GM10248 (cell line): Measurements from ENCODE around the gene ABHD5.

Source experiments
- CTCF ChIA-PET: fragments of 300-600 bp; sonication (Branson Sonifier 250); formaldehyde crosslinking; extraction: SDS; loops from one replicate; lab custom pipeline; 2021; ENCODE audit warnings: antibody characterized with exemption; lab: Yijun Ruan, JAX
- POLR2A ChIA-PET: fragments of 350-650 bp; sonication (Branson Sonifier 250); formaldehyde crosslinking; extraction: SDS; loops from one replicate; lab custom pipeline; 2020; ENCODE audit warnings: antibody characterized with exemption; lab: Yijun Ruan, JAX
- DNase-seq: peaks from one replicate; pipeline ENCODE4 v3.0.0; 2012; ENCODE audit errors: extremely low spot score
- TF ChIP-seq, protein P1 (sequence below): IDR thresholded peaks from 2 replicates; pipeline ENCODE4 v1.5.1; 2012; ENCODE audit warnings: mild to moderate bottlenecking, low read depth; ENCODE audit errors: extremely low read depth, missing control alignments, control extremely low read depth

Gene ABHD5

GRCh38 chr3:43686700-43687498 lies 3.8 kb upstream of the ABHD5 start:
- CTCF ChIA-PET, result interaction anchor here (1.2 to 1.3 kb wide), 2 partner anchors 9 to 16 kb away, joined by 3 to 4 read pairs; no protein-coding TSS in a partner anchor
- TF ChIP-seq, protein P1, sequence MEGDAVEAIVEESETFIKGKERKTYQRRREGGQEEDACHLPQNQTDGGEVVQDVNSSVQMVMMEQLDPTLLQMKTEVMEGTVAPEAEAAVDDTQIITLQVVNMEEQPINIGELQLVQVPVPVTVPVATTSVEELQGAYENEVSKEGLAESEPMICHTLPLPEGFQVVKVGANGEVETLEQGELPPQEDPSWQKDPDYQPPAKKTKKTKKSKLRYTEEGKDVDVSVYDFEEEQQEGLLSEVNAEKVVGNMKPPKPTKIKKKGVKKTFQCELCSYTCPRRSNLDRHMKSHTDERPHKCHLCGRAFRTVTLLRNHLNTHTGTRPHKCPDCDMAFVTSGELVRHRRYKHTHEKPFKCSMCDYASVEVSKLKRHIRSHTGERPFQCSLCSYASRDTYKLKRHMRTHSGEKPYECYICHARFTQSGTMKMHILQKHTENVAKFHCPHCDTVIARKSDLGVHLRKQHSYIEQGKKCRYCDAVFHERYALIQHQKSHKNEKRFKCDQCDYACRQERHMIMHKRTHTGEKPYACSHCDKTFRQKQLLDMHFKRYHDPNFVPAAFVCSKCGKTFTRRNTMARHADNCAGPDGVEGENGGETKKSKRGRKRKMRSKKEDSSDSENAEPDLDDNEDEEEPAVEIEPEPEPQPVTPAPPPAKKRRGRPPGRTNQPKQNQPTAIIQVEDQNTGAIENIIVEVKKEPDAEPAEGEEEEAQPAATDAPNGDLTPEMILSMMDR, result no peak
- POLR2A ChIA-PET, result no interaction called here
- no peak for DNase-seq

DNA sequence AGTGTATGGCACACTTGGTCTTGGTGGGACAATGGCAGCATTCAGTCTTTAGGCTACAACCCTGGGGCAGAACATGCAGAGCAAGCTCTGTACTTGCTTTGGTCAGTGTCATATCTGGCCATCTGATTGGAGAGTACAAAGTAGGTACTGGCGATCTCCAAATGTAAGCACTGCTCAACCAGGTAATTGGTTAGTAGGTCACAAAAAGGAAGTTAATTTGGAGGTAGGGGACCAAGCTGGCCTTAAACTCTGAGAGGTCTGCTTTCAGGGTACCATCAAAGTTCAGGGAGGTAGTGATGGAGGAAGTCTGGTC lies 3.3 kb upstream of the ABHD5 start:
- TF ChIP-seq, protein P1, result no peak
- POLR2A ChIA-PET, result no interaction called here
- no peak for DNase-seq
- CTCF ChIA-PET, result interaction anchor here (1.3 kb wide), 1 partner anchor 16 kb away, joined by 4 read pairs; no protein-coding TSS in a partner anchor

GRCh38 chr3:43688245-43688650 lies 2.5 kb upstream of the ABHD5 start:
- TF ChIP-seq, protein P1, result no peak
- ChIA-PET CTCF (no interaction called here), POLR2A (no interaction called here)
- DNase-seq, result no peak

- TF ChIP-seq, protein P1, result no peak
Observed at GRCh38 chr3:43689166-43689565, 1.6 kb upstream of the ABHD5 start.

GRCh38 chr3:43689766-43690399 lies 855 bp upstream of the ABHD5 start:
- CTCF ChIA-PET, result interaction anchor here (0.9 to 2.0 kb wide), 2 partner anchors 11 to 16 kb away, joined by 3 to 11 read pairs; no protein-coding TSS in a partner anchor
- no peak for DNase-seq
- TF ChIP-seq, protein P1, result no peak
- POLR2A ChIA-PET, result interaction anchor here (0.7 kb wide), 1 partner anchor 109 kb away, joined by 3 read pairs; no protein-coding TSS in a partner anchor

More at GRCh38 chr3:43689166-43689565, 1.6 kb upstream of the ABHD5 start:
- ChIA-PET POLR2A (no interaction called here), CTCF (no interaction called here)
- DNase-seq, result no peak

- ChIA-PET POLR2A (no interaction called here), CTCF (interaction anchor here (2.0 kb wide), 1 partner anchor 9 kb away, joined by 11 read pairs; no protein-coding TSS in a partner anchor)
- TF ChIP-seq, protein P1, result no peak
- DNase-seq, result no peak
Observed at GRCh38 chr3:43691120-43691995, 620 bp downstream of the ABHD5 start.
